ENCODE measurements around the gene LMBR1L.

Gene LMBR1L

GRCh38 chr12:49051777-49052438 lies 58.7 kb downstream of the LMBR1L start:
- DNase-seq: no peak

DNA sequence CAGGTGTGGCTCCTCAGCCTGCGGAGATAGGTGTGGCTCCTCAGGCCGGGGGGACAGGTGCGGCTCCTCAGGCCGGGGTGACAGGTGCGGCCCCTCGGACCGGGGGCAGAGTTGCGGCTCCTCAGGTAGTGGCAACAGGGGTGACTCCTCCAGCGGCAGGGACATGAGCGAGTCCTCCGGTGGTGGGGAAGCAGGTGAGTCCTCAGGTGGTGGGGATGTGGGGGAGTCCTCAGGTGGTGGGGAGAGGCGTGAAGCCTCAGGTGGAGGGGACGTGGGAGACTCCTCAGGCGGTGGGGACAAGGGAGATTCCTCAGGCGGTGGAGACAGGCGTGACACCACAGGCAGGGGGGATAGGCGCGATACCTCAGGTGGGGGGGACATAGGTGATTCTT lies 59.3 kb downstream of the LMBR1L start:
- no peak for DNase-seq

GRCh38 chr12:49050507-49051372 lies 59.9 kb downstream of the LMBR1L start:
- DNase-seq: no peak

DNA sequence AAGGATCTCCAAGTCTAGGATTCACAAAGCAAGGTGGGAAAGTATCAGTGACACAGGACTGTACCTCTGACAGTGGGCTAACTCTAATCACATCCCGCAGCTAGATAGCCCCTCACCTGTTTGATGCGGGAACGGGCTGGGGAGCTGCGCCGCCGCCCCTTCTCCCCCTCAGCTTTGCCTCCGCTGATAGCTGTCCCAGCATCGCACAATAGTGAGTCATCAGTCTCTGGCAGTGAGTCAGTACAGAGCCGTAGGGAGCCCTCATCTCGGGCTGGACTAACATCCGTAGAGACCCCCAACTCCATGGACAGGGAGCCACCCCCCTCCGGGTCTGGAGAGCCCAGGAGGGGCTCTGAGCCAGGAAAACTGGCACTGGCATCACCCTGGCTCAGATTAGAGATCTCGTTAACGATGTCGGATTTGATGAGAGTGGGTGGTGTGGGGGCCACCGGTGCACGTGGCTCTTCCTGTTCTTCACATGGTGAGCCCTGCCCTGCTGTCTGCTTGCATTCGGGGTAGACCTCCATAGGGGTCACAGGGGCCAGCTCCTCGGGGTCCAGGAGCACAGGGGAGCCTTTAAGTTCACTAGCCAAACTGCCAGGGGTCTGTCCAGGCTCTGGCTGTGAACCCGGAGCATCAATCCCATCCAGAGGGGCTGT lies 61.0 kb downstream of the LMBR1L start:
- DNase-seq: no peak

DNA sequence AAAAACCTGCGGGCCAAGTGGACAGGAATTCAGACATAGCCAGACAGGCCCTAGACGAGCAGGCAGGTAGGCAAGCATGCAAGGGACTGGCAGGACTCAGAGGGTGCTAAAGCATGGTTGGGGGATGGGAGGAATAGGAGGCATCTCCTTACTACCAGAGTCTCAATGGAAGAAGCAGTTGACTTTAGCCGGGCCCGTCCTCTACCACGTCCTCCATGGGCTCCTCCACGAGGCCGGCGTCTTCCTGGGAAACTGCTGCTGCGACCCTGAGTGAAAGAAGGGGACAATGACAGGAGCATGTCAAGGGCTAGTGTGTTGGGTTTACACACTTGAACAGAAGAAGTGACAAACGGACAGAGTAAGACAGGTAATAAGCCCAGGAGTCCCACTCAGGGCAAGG lies 61.7 kb downstream of the LMBR1L start:
- no peak for DNase-seq
